Measurements from ENCODE around the gene FCN1. TPM values are rescaled to one million over a fixed set of nuclear protein-coding genes. Genes with fewer than 3 reads are reported as not detected.
A peak's percentile ranks its signal among the peaks of the same experiment; 100 is the strongest.

The FCN1 gene
- total RNA-seq, 1 donor from 2014 or later, result 84.4 TPM

DNA sequence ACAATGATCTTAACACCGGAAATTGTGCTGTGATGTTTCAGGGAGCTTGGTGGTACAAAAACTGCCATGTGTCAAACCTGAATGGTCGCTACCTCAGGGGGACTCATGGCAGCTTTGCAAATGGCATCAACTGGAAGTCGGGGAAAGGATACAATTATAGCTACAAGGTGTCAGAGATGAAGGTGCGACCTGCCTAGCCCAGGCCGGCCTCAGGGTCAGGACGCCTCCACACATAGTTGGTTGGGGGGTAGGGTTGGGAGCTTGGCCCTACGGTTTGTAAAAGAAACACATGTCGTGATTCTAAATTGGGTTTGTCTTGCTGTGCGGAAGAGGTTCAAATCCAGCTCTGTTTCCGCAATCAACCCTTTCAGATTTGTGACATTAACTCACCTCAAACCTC is 30.5 kb downstream of the FCN1 start:
- H3K4me3 ChIP-seq, result no peak overlapping the region
- TF ChIP-seq, protein P1, sequence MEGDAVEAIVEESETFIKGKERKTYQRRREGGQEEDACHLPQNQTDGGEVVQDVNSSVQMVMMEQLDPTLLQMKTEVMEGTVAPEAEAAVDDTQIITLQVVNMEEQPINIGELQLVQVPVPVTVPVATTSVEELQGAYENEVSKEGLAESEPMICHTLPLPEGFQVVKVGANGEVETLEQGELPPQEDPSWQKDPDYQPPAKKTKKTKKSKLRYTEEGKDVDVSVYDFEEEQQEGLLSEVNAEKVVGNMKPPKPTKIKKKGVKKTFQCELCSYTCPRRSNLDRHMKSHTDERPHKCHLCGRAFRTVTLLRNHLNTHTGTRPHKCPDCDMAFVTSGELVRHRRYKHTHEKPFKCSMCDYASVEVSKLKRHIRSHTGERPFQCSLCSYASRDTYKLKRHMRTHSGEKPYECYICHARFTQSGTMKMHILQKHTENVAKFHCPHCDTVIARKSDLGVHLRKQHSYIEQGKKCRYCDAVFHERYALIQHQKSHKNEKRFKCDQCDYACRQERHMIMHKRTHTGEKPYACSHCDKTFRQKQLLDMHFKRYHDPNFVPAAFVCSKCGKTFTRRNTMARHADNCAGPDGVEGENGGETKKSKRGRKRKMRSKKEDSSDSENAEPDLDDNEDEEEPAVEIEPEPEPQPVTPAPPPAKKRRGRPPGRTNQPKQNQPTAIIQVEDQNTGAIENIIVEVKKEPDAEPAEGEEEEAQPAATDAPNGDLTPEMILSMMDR (IDR thresholded peaks at IDR 0.05), result no peak
- no peak for ATAC-seq
- H3K9me3 ChIP-seq, result no peaks in the 10 kb centered on the region
- no peaks in the 10 kb centered on the region for H3K36me3 ChIP-seq
- peaks cover 4% of the 10 kb centered on the region for H3K4me1 ChIP-seq
- peak; percentile 20 for DNase-seq
- H3K27me3 ChIP-seq (ENCODE audit: low read depth), result no peaks in the 10 kb centered on the region
- intact Hi-C loops (cut with DNase I), result no loop called here
- no peak overlapping the region for H3K27ac ChIP-seq

DNA sequence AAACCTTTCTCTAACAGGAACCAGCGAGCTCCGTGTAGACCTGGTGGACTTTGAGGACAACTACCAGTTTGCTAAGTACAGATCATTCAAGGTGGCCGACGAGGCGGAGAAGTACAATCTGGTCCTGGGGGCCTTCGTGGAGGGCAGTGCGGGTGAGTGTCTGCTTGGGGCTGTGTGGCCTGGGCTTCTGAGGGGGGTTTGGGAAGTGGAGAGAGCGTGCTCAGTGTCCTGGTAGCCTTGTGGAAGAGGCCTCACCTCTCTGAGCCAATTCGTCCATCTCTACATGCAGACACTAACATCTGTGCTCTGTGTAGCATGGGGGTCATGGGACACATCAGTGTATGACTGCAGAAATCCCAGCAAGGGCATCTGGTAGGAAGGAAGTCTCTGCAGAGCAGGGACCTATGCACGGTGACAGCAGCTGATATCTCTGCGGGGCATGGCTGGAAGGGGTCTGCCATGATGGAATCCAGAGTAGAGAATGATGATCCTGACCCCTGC is 31.2 kb downstream of the FCN1 start:
- no peaks in the 10 kb centered on the region for H3K9me3 ChIP-seq
- H3K27ac ChIP-seq, result no peak overlapping the region
- ATAC-seq (no peak), DNase-seq (peak; percentile 24)
- H3K4me1 ChIP-seq, result peaks cover 2% of the 10 kb centered on the region
- intact Hi-C loops (cut with DNase I), result no loop called here
- no peaks in the 10 kb centered on the region for H3K27me3 ChIP-seq (ENCODE audit: low read depth)
- TF ChIP-seq, protein P1 (IDR thresholded peaks at IDR 0.05), result no peak
- H3K4me3 ChIP-seq, result no peak overlapping the region
- H3K36me3 ChIP-seq, result no peaks in the 10 kb centered on the region

DNA sequence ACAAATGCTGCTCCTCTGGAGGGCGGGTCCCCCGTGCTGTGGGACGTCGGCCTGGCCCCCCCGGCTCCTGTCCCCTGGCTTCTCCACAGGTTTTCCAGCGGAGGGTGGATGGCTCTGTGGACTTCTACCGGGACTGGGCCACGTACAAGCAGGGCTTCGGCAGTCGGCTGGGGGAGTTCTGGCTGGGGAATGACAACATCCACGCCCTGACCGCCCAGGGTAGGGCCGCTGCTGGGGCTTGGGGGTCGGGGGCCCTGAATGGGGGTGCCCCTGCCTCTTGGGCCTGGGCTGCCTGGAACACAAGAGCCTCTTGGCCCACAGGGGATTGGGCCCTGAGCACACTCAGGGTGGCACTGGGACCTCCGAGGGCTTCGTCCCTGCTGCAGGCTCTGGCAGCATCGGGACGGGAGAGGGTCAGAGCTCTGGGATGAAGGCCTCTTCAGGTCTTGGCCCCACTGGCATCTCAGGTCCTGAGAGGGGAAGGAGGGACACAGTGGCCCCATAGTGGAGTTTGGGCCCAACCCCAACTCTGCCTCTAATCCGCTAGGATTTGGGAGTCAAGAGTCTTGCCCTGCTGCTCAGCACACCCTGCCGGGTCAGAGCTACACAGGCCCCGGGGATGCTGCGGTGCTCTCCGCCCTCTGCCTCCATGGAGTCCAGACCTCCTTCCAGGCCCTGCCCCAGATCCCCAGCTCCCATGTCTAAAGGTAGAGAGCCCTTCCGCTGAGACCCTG is 31.9 kb downstream of the FCN1 start:
- TF ChIP-seq, protein P1 (IDR thresholded peaks at IDR 0.05), result no peak
- intact Hi-C loops (cut with DNase I), result no loop called here
- Histone ChIP-seq H3K36me3 (no peaks in the 10 kb centered on the region), H3K4me1 (no peaks in the 10 kb centered on the region), H3K27ac (no peak overlapping the region), H3K4me3 (no peak overlapping the region), H3K9me3 (no peaks in the 10 kb centered on the region), H3K27me3 (ENCODE audit: low read depth) (peaks cover 2% of the 10 kb centered on the region)
- DNase-seq (peak; percentile 20), ATAC-seq (no peak)

DNA sequence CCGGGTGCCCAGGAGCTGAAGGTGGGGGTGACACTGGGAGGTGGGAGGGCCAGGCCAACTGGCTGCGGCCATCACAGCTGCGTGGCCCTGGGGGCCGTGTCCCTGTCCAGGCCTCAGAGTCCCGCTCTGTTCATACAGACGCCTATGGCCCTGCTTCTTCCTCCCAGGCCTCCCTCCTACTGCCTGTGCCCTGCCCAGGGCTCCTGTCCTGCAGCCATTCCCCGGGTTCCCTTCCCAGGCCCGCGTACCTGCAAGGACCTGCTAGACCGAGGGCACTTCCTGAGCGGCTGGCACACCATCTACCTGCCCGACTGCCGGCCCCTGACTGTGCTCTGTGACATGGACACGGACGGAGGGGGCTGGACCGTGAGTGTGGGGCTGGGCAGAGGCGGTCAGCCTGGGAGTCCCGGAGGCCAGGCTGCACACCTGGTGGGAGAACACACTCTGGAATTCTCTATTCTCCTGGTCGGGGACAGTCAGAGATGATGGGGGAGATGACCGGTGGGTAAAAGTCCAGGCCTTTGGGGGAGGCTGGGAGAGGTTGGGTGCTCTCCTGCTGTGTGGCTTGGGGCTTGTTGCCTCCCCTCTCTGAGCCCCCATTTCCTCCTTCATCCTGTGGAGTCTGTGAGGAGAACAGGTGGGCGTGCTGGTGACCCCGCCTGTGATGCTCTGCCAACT is 32.6 kb downstream of the FCN1 start:
- H3K4me1 ChIP-seq, result no peaks in the 10 kb centered on the region
- no peak for DNase-seq
- H3K36me3 ChIP-seq, result no peaks in the 10 kb centered on the region
- intact Hi-C loops (cut with DNase I), result no loop called here
- TF ChIP-seq, protein P1 (IDR thresholded peaks at IDR 0.05), result no peak
- ATAC-seq, result no peak
- H3K4me3 ChIP-seq, result no peak overlapping the region
- no peaks in the 10 kb centered on the region for H3K9me3 ChIP-seq
- H3K27ac ChIP-seq, result no peak overlapping the region
- peaks cover 9% of the 10 kb centered on the region for H3K27me3 ChIP-seq (ENCODE audit: low read depth)

DNA sequence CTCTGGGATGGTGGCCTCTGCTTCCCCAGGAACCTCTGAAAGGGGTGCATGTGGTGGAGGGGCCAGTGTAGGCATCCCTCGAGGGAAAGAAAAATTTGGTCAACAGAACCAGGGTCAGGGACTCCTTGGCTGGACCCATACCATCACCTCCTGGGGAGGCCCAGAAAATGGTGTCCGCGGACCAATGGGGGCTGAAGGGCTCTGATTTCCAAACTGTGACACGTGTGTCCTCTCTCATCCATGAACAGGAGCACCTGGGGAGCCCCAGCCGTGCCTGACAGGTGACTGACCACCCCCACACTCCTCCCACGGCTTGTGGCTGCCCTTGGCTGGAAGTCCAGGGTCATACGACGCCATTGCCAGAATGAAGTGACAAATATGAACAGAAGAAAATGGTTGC is 33.2 kb downstream of the FCN1 start:
- intact Hi-C loops (cut with DNase I), result no loop called here
- no peak overlapping the region for H3K27ac ChIP-seq
- DNase-seq (no peak), ATAC-seq (no peak)
- no peaks in the 10 kb centered on the region for H3K36me3 ChIP-seq
- H3K4me3 ChIP-seq, result no peak overlapping the region
- H3K27me3 ChIP-seq (ENCODE audit: low read depth), result peaks cover 9% of the 10 kb centered on the region
- TF ChIP-seq, protein P1 (IDR thresholded peaks at IDR 0.05), result no peak
- no peaks in the 10 kb centered on the region for H3K4me1 ChIP-seq
- H3K9me3 ChIP-seq, result no peaks in the 10 kb centered on the region
